HG03039 (cell line): ENCODE results near the gene PRKCB.

Experiments used
- ATAC-seq: cut with Tn5 transposase; IDR thresholded peaks from one replicate; pipeline ENCODE4 v1.9.1; 2021; ENCODE audit warnings: mild to moderate bottlenecking, moderate library complexity; ENCODE audit not compliant: unreplicated experiment

Gene PRKCB

DNA sequence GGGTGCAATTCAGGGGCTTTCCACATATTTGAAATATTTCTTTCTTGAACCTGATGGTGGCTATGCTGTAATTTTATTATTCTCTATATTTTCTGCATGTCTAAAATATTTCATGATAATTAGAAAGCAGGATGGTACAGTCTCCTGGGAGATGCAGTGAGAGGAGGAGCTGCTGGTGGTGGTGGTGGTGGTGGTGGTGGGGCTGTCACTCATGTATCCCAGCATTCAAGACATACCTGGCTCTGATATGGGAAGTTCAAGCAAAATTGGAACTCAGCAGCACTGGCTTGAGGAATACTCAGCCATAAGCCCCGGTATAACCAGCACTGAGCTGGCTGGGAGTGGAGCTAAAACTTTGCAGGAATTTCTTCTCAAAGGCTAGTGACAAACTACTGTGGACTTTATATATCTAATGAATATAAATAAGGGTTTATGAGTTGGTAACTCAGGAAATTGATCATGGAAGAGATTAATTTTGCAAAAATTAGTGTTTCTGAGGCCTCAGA lies 200.3 kb downstream of the PRKCB start:
- ATAC-seq: no peak

DNA sequence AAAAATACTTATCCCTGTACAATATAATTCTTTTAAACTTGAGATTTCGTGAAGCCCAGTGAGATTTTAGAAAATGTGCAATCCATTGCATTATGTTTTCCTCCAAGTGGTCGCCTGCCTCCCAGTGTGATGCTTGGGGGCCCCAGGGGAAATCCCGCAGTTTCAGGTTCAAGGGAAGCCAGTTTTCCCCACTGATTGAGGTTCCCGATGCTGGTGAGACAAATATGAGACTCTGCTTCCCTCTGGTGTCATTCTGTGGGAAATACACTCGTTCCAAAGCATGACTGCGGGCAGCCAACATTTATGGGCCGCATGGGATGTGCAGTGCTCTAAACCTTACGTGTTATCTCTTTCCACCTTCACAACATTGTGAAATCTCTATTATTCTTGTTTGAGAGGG lies 200.8 kb downstream of the PRKCB start:
- ATAC-seq: no peak

GRCh38 chr16:24037335-24037734 lies 201.6 kb downstream of the PRKCB start:
- ATAC-seq: no peak

DNA sequence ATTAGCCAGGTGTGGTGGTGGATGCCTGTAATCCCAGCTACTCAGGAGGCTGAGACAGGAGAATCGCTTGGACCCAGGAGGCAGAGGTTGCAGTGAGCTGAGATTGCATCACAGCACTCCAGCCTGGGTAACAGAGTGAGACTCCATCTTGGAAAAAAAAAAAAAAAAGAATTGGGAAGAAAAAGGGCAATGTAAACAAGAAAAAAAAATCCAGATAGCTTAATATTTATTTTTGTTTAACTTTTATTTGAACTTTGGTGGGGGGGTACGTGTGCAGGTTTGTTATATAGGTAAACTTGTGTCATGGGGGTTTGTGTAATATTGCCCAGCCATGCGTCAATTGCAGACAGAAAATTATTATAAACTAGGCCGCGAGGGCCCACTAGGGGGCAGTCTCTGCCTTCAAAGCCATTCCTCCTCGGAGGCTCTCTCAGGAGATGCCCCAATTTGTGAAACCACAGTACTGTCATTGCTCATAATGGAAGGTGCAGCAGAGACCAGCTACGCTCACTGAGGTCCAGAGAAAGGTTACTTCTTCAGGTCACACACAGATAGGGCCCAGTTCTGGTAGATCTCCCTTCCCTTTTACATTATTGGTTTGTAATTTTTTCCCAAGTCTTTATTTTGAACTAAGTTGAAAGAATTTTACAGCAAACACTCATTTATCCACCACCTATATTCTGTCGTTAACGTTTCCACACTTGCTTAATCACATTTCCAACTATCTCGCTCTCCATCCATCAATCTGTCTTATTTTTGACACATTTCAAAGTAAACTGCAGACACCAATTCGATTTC lies 206.2 kb downstream of the PRKCB start:
- no peak for ATAC-seq

GRCh38 chr16:24044467-24044866 lies 208.7 kb downstream of the PRKCB start:
- ATAC-seq: no peak

GRCh38 chr16:24045641-24046040 lies 209.9 kb downstream of the PRKCB start:
- no peak for ATAC-seq

- ATAC-seq: no peak
Observed at GRCh38 chr16:24046442-24046841, 210.7 kb downstream of the PRKCB start.

GRCh38 chr16:24049113-24049512 lies 213.3 kb downstream of the PRKCB start:
- no peak for ATAC-seq

DNA sequence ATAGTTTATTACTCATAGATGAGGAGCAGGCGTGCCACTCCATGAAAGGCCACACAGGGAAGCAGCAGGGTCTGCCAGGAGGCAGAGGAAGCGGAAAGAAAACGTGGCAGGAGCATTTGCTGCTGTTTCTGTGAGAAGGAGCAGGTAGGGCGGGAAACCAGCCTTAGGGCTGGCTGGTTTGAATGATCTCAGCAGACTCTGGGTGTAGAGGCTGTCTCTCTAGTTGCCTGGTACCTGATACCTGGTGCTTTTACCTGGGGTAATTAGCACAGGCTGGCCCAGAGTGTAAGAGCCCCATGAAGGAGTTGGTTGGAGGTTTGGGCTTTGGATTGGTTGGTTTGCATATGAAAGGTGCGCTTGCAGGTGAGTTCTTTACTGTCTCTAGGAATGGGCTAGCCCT lies 215.3 kb downstream of the PRKCB start:
- no peak for ATAC-seq

DNA sequence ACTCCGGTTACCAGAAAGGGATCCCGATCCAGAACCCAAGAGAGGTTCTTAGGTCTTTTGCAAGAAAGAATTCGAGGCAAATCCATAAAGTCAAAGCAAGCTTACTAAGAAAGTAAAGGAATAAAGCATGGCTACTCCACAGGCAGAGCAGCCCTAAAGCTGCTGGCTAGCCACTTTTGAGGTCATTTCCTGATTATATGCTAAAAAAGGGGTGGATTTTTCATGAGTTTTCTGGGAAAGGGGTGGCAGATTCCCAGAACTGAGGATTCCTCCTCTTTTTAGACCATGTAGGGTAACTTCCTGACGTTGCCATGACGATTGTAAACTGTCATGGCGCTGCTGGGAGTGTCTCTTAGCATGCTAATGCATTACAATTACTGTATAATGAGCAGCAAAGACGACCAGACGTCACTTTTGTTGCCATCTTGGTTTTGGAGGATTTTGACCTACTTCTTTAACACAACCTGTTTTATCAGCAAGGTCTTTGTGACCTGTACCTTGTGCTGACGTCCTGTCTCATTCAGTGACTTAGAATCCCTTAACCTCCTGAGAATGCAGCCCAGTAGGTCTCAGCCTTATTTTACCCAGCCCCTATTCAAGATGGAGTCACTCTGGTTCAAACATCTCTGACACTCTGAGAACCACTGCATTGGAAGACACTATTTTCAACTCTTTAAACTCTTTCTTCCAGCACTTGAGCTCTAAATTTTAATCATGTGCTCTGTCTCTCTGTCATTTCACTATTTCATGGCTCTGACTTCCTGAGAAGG lies 216.7 kb downstream of the PRKCB start:
- ATAC-seq: no peak

- no peak for ATAC-seq
Observed at GRCh38 chr16:24053099-24053946, 217.5 kb downstream of the PRKCB start.

DNA sequence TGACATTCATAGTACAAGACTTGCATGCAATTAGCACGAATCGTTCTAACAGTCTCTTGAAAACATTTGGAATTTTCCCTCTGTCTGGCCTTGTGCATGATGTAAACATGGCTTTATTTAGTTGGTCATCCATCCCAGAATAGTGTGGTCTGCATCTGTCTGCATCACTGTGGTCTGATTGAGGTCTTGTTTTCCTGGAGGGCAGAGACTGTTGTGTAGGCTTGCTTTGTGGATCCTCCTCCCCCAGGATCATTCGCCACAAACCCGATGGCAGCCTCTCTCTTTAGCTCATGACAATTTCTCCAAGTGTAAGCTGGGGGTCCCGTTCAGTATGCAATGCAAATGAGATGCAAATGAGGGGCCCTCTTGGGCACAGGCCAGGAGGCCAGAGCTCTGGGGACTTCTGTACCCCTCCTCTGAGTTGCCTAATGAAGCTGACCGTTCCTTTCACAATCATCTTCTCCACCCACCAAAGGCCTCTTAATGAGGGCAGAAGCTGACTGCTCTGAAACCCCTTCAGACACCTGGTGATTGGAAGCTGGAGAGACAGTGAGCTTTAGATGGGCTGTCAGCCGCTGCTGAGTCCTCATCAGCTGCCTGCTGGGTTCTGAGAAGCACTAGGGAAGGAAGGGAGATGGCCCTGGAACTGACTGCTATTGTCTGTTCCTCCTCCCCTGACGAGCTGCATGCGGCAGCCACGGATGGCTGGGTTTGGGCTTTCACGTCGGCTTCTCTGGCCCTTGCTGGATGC lies 219.1 kb downstream of the PRKCB start:
- ATAC-seq: no peak

- no peak for ATAC-seq
Observed at GRCh38 chr16:24062270-24062817, 226.6 kb downstream of the PRKCB start.

DNA sequence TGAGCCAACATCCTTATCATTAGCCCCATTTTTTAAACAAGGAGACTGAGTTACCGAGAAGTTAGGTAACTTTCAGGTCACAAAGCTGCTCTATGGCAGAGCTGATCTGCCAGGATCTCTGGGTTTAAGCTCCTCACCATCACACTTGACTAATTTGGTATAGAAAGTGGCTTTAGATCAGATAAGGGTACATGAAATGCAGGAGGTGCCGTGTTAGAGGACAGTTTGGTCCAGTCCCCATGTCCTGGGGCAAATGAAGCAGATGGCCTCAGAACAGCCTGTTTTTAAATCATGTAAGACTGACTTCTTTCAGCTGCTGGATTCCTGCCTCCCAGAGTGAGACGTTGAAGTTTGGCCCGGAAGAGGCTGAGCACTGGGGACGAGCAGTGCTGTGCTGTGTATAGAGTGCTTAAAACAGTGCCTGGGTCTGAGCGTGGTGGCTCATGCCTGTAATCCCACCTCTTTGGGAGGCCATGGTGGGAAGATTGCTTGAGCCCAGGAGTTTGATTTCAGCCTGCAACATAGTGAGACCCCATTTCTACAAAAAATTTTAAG lies 233.3 kb downstream of the PRKCB start:
- no peak for ATAC-seq

DNA sequence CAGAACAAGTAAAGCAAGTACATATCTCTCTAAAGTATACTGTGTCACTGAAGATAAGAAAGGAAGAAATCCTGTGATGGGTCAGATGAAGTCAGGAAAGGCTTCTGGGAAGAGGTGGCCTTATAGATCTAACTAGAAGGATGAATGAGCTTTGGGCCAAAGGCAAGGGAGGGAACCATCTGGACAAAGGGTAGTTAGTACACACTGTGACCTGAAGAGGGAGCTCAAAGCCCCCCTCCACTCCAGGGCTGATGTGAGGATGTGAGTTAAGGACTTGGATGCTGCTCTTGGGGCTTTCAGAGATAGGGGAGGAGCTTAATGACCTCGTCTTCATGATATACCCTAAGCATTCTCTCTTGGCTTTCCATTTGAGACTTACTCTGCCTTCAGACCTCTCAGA lies 235.1 kb downstream of the PRKCB start:
- ATAC-seq: no peak

GRCh38 chr16:24071666-24072360 lies 236.0 kb downstream of the PRKCB start:
- ATAC-seq: no peak

DNA sequence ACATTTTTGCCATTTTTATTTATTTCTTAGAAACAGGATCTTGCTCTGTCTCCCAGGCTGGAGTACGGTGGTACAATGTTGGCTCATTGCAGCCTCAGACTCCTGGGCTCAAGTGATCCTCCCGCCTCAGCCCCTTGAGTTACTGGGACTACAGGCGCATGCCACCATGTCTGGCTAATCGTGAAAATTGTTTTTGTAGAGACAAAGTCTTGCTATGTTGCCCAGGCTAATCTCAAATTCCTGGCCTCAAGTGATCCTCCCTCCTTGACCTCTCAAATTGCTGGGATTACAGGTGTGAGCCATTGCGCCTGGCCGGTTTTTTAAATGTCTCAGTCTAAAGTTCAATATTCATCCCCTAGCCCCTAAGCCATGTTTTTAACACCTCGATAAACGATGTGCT lies 237.5 kb downstream of the PRKCB start:
- no peak for ATAC-seq

GRCh38 chr16:24074574-24074973 lies 238.8 kb downstream of the PRKCB start:
- ATAC-seq: no peak

- no peak for ATAC-seq
Observed at GRCh38 chr16:24075302-24075701, 239.5 kb downstream of the PRKCB start.
